B cell (primary cell): Measurements from ENCODE around the gene DHRS11. TPM values are rescaled to one million over a fixed set of nuclear protein-coding genes. Genes with fewer than 3 reads are reported as not detected.
A peak's percentile ranks its signal among the peaks of the same experiment; 100 is the strongest.

Source experiments
- ATAC-seq: fragments of 200-7000 bp; cut with Tn5 transposase; one replicate; pipeline ENCODE4 v1.10.0; 2021; ENCODE audit warnings: low read depth, mild to moderate bottlenecking, moderate number of reproducible peaks, moderate library complexity
- CTCF ChIA-PET: fragments of 350-600 bp; sonication (Branson Sonifier 250); formaldehyde crosslinking; loops from one replicate; lab custom pipeline; 2021; ENCODE audit warnings: antibody characterized with exemption, inconsistent platforms; lab: Charles Lee
- POLR2A ChIA-PET: fragments of 350-600 bp; sonication (Branson Sonifier 250); formaldehyde crosslinking; loops from one replicate; lab custom pipeline; 2021; ENCODE audit warnings: antibody characterized with exemption; lab: Charles Lee
- DNase-seq: peaks from one replicate; pipeline ENCODE4 v3.0.0; 2013
- H2AFZ ChIP-seq: 2 replicates; pipeline ENCODE4 v1.6.1; 2012; ENCODE audit warnings: mild to moderate bottlenecking, low read depth, low read length; ENCODE audit not compliant: insufficient read depth, poor library complexity, severe bottlenecking
- H3K27ac ChIP-seq, 2 donors: 1 replicate in 1 of 2; 2 replicates in 1 of 2; pipeline ENCODE4 v1.5.1; 2012 to 2013; ENCODE audit warnings: low read length in 2 of 2, mild to moderate bottlenecking in 2 of 2, moderate library complexity in 1 of 2
- H3K27me3 ChIP-seq, 4 experiments: fragments of 200-600 bp in 1 of 4; sonication (generic) in 1 of 4; replicated peaks in 1 of 4; 1 replicate in 2 of 4; 2 replicates in 2 of 4; pipeline versions ENCODE4 v1.6.1 to v1.7.0; 2013 to 2016; ENCODE audit warnings: low read length in 3 of 4, mild to moderate bottlenecking in 2 of 4, mixed read lengths in 1 of 4, moderate library complexity in 1 of 4; ENCODE audit not compliant: insufficient read depth in 4 of 4, control insufficient read depth in 3 of 4; ENCODE audit errors: control extremely low read depth in 1 of 4
- H3K36me3 ChIP-seq, 2 experiments: replicated peaks in 1 of 2; 1 replicate in 1 of 2; 2 replicates in 1 of 2; pipeline versions ENCODE4 v1.6.1 to v1.7.1; 2013; ENCODE audit warnings: low read length in 1 of 2; ENCODE audit not compliant: insufficient read depth in 2 of 2, control insufficient read depth in 1 of 2; ENCODE audit errors: control extremely low read depth in 1 of 2, extremely low read depth in 1 of 2
- H3K4me1 ChIP-seq, 2 donors: fragments of 200-600 bp in 1 of 2; sonication (generic) in 1 of 2; 1 replicate in 1 of 2; 2 replicates in 1 of 2; pipeline versions ENCODE4 v1.5.1 to v1.6.1; 2013 to 2017; ENCODE audit warnings: low read length in 2 of 2; ENCODE audit not compliant: control insufficient read depth in 2 of 2, insufficient read depth in 2 of 2
- H3K4me2 ChIP-seq: replicated peaks from 2 replicates; pipeline ENCODE3; 2012; ENCODE audit warnings: mild to moderate bottlenecking, low read depth, low read length; ENCODE audit not compliant: poor library complexity, severe bottlenecking
- H3K4me3 ChIP-seq, 5 experiments: fragments of 200-600 bp in 1 of 5; sonication (generic) in 1 of 5; 1 replicate in 3 of 5; 2 replicates in 2 of 5; pipeline versions ENCODE4 v1.5.1 to v1.7.0; 2011 to 2016; ENCODE audit warnings: low read length in 4 of 5, mild to moderate bottlenecking in 4 of 5, low read depth in 2 of 5, control low read depth in 1 of 5, moderate library complexity in 1 of 5; ENCODE audit not compliant: insufficient read depth in 1 of 5; ENCODE audit errors: control extremely low read depth in 1 of 5, extremely low read depth in 1 of 5
- H3K79me2 ChIP-seq: fragments of 200-600 bp; sonication (generic); one replicate; pipeline ENCODE4 v1.6.0; 2016; ENCODE audit warnings: low read length; ENCODE audit not compliant: control insufficient read depth, insufficient read depth
- H3K9ac ChIP-seq: fragments of 200-600 bp; sonication (generic); 2 replicates; pipeline ENCODE4 v1.6.1; 2017; ENCODE audit warnings: mild to moderate bottlenecking, low read length, moderate library complexity
- H3K9me3 ChIP-seq, 3 donors: one replicate each; pipeline versions ENCODE4 v1.6.1 to v1.7.1; 2013; ENCODE audit warnings: low read length in 2 of 3; ENCODE audit not compliant: control insufficient read depth in 2 of 3, insufficient read depth in 1 of 3; ENCODE audit errors: control extremely low read depth in 1 of 3
- H4K20me1 ChIP-seq: 2 replicates; pipeline ENCODE4 v1.6.0; 2012; ENCODE audit warnings: mild to moderate bottlenecking, low read length; ENCODE audit not compliant: insufficient read depth, control insufficient read depth, poor library complexity, severe bottlenecking
- H3K27ac Mint-ChIP-seq: one replicate; pipeline ENCODE4 v1.8.0; 2021; ENCODE audit warnings: mixed read lengths
- H3K27me3 Mint-ChIP-seq: one replicate; pipeline ENCODE4 v1.8.0; 2021; ENCODE audit warnings: mixed read lengths
- H3K4me1 Mint-ChIP-seq: one replicate; pipeline ENCODE4 v1.8.0; 2021; ENCODE audit warnings: mixed read lengths
- H3K4me3 Mint-ChIP-seq: one replicate; pipeline ENCODE4 v1.8.0; 2021; ENCODE audit warnings: mixed read lengths
- H3K9me3 Mint-ChIP-seq: one replicate; pipeline ENCODE4 v1.8.0; 2022; ENCODE audit warnings: mixed read lengths; ENCODE audit not compliant: insufficient read depth
- CTCF ChIP-seq: fragments of 200-600 bp; IDR thresholded peaks from one replicate; pipeline ENCODE4 v1.8.0; 2022; ENCODE audit warnings: antibody characterized with exemption, mild to moderate bottlenecking
- EZH2 ChIP-seq: IDR thresholded peaks from 2 replicates; pipeline ENCODE4 v1.6.1; 2012; ENCODE audit warnings: borderline replicate concordance, low read depth, mild to moderate bottlenecking, moderate library complexity, low read length; ENCODE audit not compliant: insufficient read depth, poor library complexity, severe bottlenecking
- WGBS: methylation state at CpG from one replicate; pipeline ENCODE4 v1.1.5; 2013; ENCODE audit warnings: missing lambda C conversion rate; ENCODE audit not compliant: insufficient coverage; 5-methylcytosine and 5-hydroxymethylcytosine counted together
- intact Hi-C: fragments of 100-400 bp; cut with micrococcal nuclease; formaldehyde crosslinking; loops from one replicate; pipeline ENCODE4 v1.10.0; 2022
- polyA plus RNA-seq: library from polyadenylated mRNA; depleted of rRNA; stranded (reverse); fragments of >200 nt; gene quantifications from 2 replicates; pipeline ENCODE4 v1.2.3, GENCODE V29; 2012
- total RNA-seq, 2 donors: library from RNA; stranded (reverse); fragments of 120-200 nt in 1 of 2; gene quantifications; 1 replicate in 1 of 2; 2 replicates in 1 of 2; pipeline versions ENCODE4 v1.2.3 to v1.2.4, GENCODE V29; 2013 to 2022

The DHRS11 gene
- total and polyA plus RNA-seq, 2 donors (not counting 1 experiment from before 2014, with no cell fraction given), result 4.3 to 8.2 TPM

- peak within 1 kb of the TSS; percentile 100 for H3K9ac ChIP-seq
- Mint-ChIP-seq H3K27me3 (no peaks in the 10 kb centered on the region), H3K4me3 (peak within 1 kb of the TSS; percentile 96), H3K4me1 (peaks cover 36% of the 10 kb centered on the region), H3K9me3 (no peaks in the 10 kb centered on the region), H3K27ac (peak within 1 kb of the TSS; percentile 98)
- under 1% methylated on average over 62 of the region's 71 CpGs for WGBS
- H3K79me2 ChIP-seq, result peaks cover 75% of the 10 kb centered on the region
- H3K4me2 ChIP-seq, result peak within 1 kb of the TSS; percentile 93
- peak within 1 kb of the TSS; percentile 96 to 100 for H3K27ac ChIP-seq
- H2AFZ ChIP-seq, result peak within 1 kb of the TSS; percentile 89
- H3K27me3 ChIP-seq, result no peaks in the 10 kb centered on the region
- ATAC-seq, result peak; percentile 68
- peak; percentile 96 for DNase-seq
- H3K36me3 ChIP-seq, result peaks cover under 1 to 9% of the 10 kb centered on the region in 2 experiments
- CTCF ChIA-PET, result interaction anchor here (0.8 to 5.0 kb wide), 3 partner anchors 10 to 59 kb away, joined by 3 to 34 read pairs (median 4); partner anchors contain the start of genes MRM1, MYO19 and PIGW
- intact Hi-C loops, result loop anchor here (1.0 to 10.0 kb wide), 8 partner anchors 9 to 1200 kb away; partner anchors contain the start of genes AATF, DHRS11, MRM1 and ZNHIT3
- H3K9me3 ChIP-seq, result no peaks in the 10 kb centered on the region
- peaks cover 41% of the 10 kb centered on the region for H4K20me1 ChIP-seq
- TF ChIP-seq CTCF (no peak), EZH2 (no peak)
- H3K4me3 ChIP-seq, result peak within 1 kb of the TSS; percentile 74 to 94 (median 92)
- H3K4me1 ChIP-seq, result peaks cover 31 to 40% of the 10 kb centered on the region in 2 donors
- POLR2A ChIA-PET, result interaction anchor here (0.6 to 3.5 kb wide), 7 partner anchors 10 to 60 kb away, joined by 3 to 57 read pairs (median 4); partner anchors contain the start of genes MRM1, MYO19, PIGW and ZNHIT3
Observed at GRCh38 chr17:36544307-36545076, 47.2 kb upstream of the DHRS11 start, which contains the start of gene GGNBP2. Gene GGNBP2, plus strand, starts transcription at chr17:36544919. Its CDS starts 806 bp downstream, at chr17:36545725.
